NCI-H2196 (cell line): ENCODE data around the gene LMTK2.
A peak's percentile ranks its signal among the peaks of the same experiment; 100 is the strongest.
"Not testable (repeated sequence)": the region's sequence is repeated elsewhere in the genome, so short reads cannot be mapped to it uniquely, and the experiment has no call there.

Source experiments
- DNase-seq: peaks from one replicate; lab custom pipeline; 2025; ENCODE audit not compliant: unreplicated experiment; lab: John Stamatoyannopoulos, UW

Gene LMTK2

GRCh38 chr7:98102170-98102569, 4.5 kb upstream of the LMTK2 start:
- DNase-seq, result no peak

GRCh38 chr7:98105942-98106544, 619 bp upstream of the LMTK2 start:
- peak; percentile 31 for DNase-seq

GRCh38 chr7:98107313-98107721, 655 bp downstream of the LMTK2 start:
- no peak for DNase-seq

GRCh38 chr7:98110249-98111022, 3.8 kb downstream of the LMTK2 start:
- peak; percentile 31 for DNase-seq

GRCh38 chr7:98112077-98112476, 5.4 kb downstream of the LMTK2 start:
- DNase-seq, result no peak

- DNase-seq, result no peak
Measured at GRCh38 chr7:98115746-98116525, 9.3 kb downstream of the LMTK2 start.

- DNase-seq, result no peak
Measured at GRCh38 chr7:98116656-98117461, 10.2 kb downstream of the LMTK2 start.

- no peak for DNase-seq
Measured at GRCh38 chr7:98119256-98119918, 12.7 kb downstream of the LMTK2 start.

- DNase-seq, result no peak
Measured at GRCh38 chr7:98120559-98120958, 13.9 kb downstream of the LMTK2 start.

GRCh38 chr7:98121388-98121787, 14.7 kb downstream of the LMTK2 start:
- DNase-seq, result not testable (repeated sequence)

- DNase-seq, result no peak
Measured at GRCh38 chr7:98123365-98123696, 16.7 kb downstream of the LMTK2 start.

- DNase-seq, result no peak
Measured at GRCh38 chr7:98125759-98126158, 19.1 kb downstream of the LMTK2 start.

GRCh38 chr7:98126311-98127142, 19.9 kb downstream of the LMTK2 start:
- DNase-seq, result no peak

GRCh38 chr7:98128346-98128745, 21.7 kb downstream of the LMTK2 start:
- DNase-seq, result no peak

- DNase-seq, result no peak
Measured at GRCh38 chr7:98130959-98131358, 24.3 kb downstream of the LMTK2 start.

- no peak for DNase-seq
Measured at GRCh38 chr7:98133181-98133580, 26.5 kb downstream of the LMTK2 start.

GRCh38 chr7:98133621-98134303, 27.1 kb downstream of the LMTK2 start:
- DNase-seq, result no peak

GRCh38 chr7:98134420-98135228, 28.0 kb downstream of the LMTK2 start:
- no peak for DNase-seq
